IPS DF 6.9 (cell line): ENCODE measurements around the gene PTPN4.
"Not testable (repeated sequence)": the region's sequence is repeated elsewhere in the genome, so short reads cannot be mapped to it uniquely, and the experiment has no call there.

Experiments
- DNase-seq: peaks from one replicate; pipeline ENCODE4 v3.0.0-alpha.2; 2013; ENCODE audit warnings: low read depth, low spot score
- H3K27ac ChIP-seq: one replicate; pipeline ENCODE4 v1.5.1; 2013; ENCODE audit warnings: low read length, control low read depth
- H3K27me3 ChIP-seq: 2 replicates; pipeline ENCODE4 v1.6.1; 2013; ENCODE audit warnings: mild to moderate bottlenecking, low read length; ENCODE audit not compliant: control insufficient read depth, insufficient read depth
- H3K36me3 ChIP-seq: 2 replicates; pipeline ENCODE4 v1.6.1; 2013; ENCODE audit warnings: low read length; ENCODE audit not compliant: control insufficient read depth, insufficient read depth
- H3K4me1 ChIP-seq: 2 replicates; pipeline ENCODE4 v1.6.1; 2013; ENCODE audit warnings: low read length; ENCODE audit not compliant: control insufficient read depth, insufficient read depth
- H3K4me3 ChIP-seq: 2 replicates; pipeline ENCODE4 v1.5.1; 2013; ENCODE audit warnings: mild to moderate bottlenecking, low read length
- H3K9me3 ChIP-seq: 2 replicates; pipeline ENCODE4 v1.6.1; 2013; ENCODE audit warnings: low read length, inconsistent platforms; ENCODE audit not compliant: control insufficient read depth, insufficient read depth
- WGBS: extraction: QIAGEN DNeasy Blood & Tissue Kit; methylation state at CpG from one replicate; pipeline ENCODE4 v1.1.7; 2013; ENCODE audit warnings: mixed read lengths, missing lambda C conversion rate; ENCODE audit not compliant: insufficient read length, insufficient coverage; 5-methylcytosine and 5-hydroxymethylcytosine counted together

PTPN4 gene

GRCh38 chr2:120013597-120014223 is 254.0 kb downstream of the PTPN4 start:
- Histone ChIP-seq H3K4me1 (peaks cover 2% of the 10 kb centered on the region; the same call in 1 of the 2 replicates), H3K36me3 (no peaks in the 10 kb centered on the region), H3K27ac (no peak overlapping the region), H3K27me3 (0 out of 2 replicates have a peak, but pooled peaks cover 1% of the 10 kb centered on the region), H3K9me3 (no peaks in the 10 kb centered on the region), H3K4me3 (peak overlapping the region; percentile 94)
- whole genome bisulfite sequencing: no CpG with 5 or more reads among the region's 17 CpGs
- no peak for DNase-seq

- no peak for DNase-seq
- Histone ChIP-seq H3K27ac (no peak overlapping the region), H3K4me3 (no peak overlapping the region; the same call in 1 of the 2 replicates), H3K9me3 (no peaks in the 10 kb centered on the region), H3K27me3 (0 out of 2 replicates have a peak, but pooled peaks cover 1% of the 10 kb centered on the region), H3K4me1 (peaks cover 2% of the 10 kb centered on the region; the same call in 1 of the 2 replicates), H3K36me3 (no peaks in the 10 kb centered on the region)
- no CpG with 5 or more reads among the region's 8 CpGs for WGBS
These were observed 254.7 kb downstream of the PTPN4 start for GRCh38 chr2:120014226-120014980.

GRCh38 chr2:120016800-120017199 is 257.1 kb downstream of the PTPN4 start:
- no CpG with 5 or more reads among the region's 3 CpGs for WGBS
- no peak for DNase-seq
- Histone ChIP-seq H3K4me1 (peaks cover 2% of the 10 kb centered on the region; the same call in 1 of the 2 replicates), H3K9me3 (no peaks in the 10 kb centered on the region), H3K27me3 (no peaks in the 10 kb centered on the region), H3K4me3 (no peak overlapping the region), H3K36me3 (no peaks in the 10 kb centered on the region), H3K27ac (no peak overlapping the region)

GRCh38 chr2:120017201-120017600 is 257.5 kb downstream of the PTPN4 start:
- H3K36me3 ChIP-seq: no peaks in the 10 kb centered on the region
- no CpG with 5 or more reads among the region's 2 CpGs for WGBS

GRCh38 chr2:120018549-120018948 is 258.8 kb downstream of the PTPN4 start:
- Histone ChIP-seq H3K4me1 (no peaks in the 10 kb centered on the region), H3K27me3 (no peaks in the 10 kb centered on the region), H3K27ac (no peak overlapping the region), H3K9me3 (no peaks in the 10 kb centered on the region), H3K4me3 (no peak overlapping the region), H3K36me3 (no peaks in the 10 kb centered on the region)
- no peak for DNase-seq
- WGBS: no CpG with 5 or more reads among the region's 4 CpGs

More at GRCh38 chr2:120017201-120017600, 257.5 kb downstream of the PTPN4 start:
- no peak overlapping the region for H3K4me3 ChIP-seq
- H3K27me3 ChIP-seq: no peaks in the 10 kb centered on the region
- H3K27ac ChIP-seq: no peak overlapping the region
- H3K9me3 ChIP-seq: no peaks in the 10 kb centered on the region
- no peak for DNase-seq
- peaks cover 1% of the 10 kb centered on the region; the same call in 1 of the 2 replicates for H3K4me1 ChIP-seq

- Histone ChIP-seq H3K27ac (no peak overlapping the region), H3K4me1 (no peaks in the 10 kb centered on the region), H3K4me3 (no peak overlapping the region), H3K9me3 (no peaks in the 10 kb centered on the region), H3K36me3 (no peaks in the 10 kb centered on the region), H3K27me3 (no peaks in the 10 kb centered on the region)
- no CpG with 5 or more reads among the region's 1 CpG for WGBS
- no peak for DNase-seq
These were observed 260.8 kb downstream of the PTPN4 start for GRCh38 chr2:120020554-120020953.

GRCh38 chr2:120022505-120022904 is 262.8 kb downstream of the PTPN4 start:
- WGBS: no CpG with 5 or more reads among the region's 1 CpG
- not testable (repeated sequence) for H3K9me3 ChIP-seq, H3K36me3 ChIP-seq, H3K4me3 ChIP-seq, DNase-seq, H3K27ac ChIP-seq, H3K27me3 ChIP-seq, H3K4me1 ChIP-seq

GRCh38 chr2:120026890-120027289 is 267.2 kb downstream of the PTPN4 start:
- Histone ChIP-seq H3K4me3 (no peak overlapping the region), H3K27ac (no peak overlapping the region), H3K36me3 (no peaks in the 10 kb centered on the region), H3K9me3 (no peaks in the 10 kb centered on the region), H3K4me1 (no peaks in the 10 kb centered on the region), H3K27me3 (no peaks in the 10 kb centered on the region)
- DNase-seq: no peak
- no CpG with 5 or more reads among the region's 2 CpGs for WGBS

GRCh38 chr2:120028795-120029194 is 269.1 kb downstream of the PTPN4 start:
- H3K4me1 ChIP-seq: no peaks in the 10 kb centered on the region
- H3K9me3 ChIP-seq: no peaks in the 10 kb centered on the region
- 100% methylated on average over 1 of the region's 5 CpGs for WGBS
- H3K4me3 ChIP-seq: no peak overlapping the region
- no peak overlapping the region for H3K27ac ChIP-seq
- H3K27me3 ChIP-seq: no peaks in the 10 kb centered on the region
- H3K36me3 ChIP-seq: no peaks in the 10 kb centered on the region
- no peak for DNase-seq

- Histone ChIP-seq H3K4me3 (no peak overlapping the region), H3K27ac (no peak overlapping the region), H3K27me3 (no peaks in the 10 kb centered on the region), H3K9me3 (no peaks in the 10 kb centered on the region), H3K36me3 (no peaks in the 10 kb centered on the region), H3K4me1 (0 out of 2 replicates have a peak, but pooled peaks cover 1% of the 10 kb centered on the region)
- no CpG with 5 or more reads among the region's 15 CpGs for WGBS
- no peak for DNase-seq
These were observed 270.2 kb downstream of the PTPN4 start for GRCh38 chr2:120029672-120030640.
